Measurements from ENCODE around the gene DSCAML1. TPM values are rescaled to one million over a fixed set of nuclear protein-coding genes. Genes with fewer than 3 reads are reported as not detected.

Gene DSCAML1
- total and polyA plus RNA-seq, 2 of the 8 experiments (the other 6 are each of a cell fraction or from before 2014, with no cell fraction given): 0.19 to 0.24 TPM

DNA sequence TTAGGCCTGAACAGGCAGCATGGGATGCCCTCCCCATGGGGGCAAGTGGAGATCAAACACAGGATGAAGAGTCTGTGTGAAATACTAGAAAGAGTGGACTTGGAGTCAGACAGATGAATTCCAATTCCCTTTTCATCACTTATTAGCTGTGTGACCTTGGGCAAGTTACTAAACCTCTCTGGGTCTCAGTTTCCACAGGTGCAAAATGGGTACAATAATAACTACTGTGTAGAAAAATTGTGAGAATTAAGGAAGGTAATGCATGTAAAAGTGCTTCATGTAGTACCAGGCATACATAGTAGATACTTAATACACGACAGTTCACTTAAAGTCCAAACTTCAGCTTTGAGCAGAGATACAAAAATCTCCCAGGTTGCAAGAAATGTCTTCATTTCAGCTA is 176.4 kb downstream of the DSCAML1 start:
- H3K27me3 ChIP-seq (replicated peaks in 1 of 4; ENCODE audit: control insufficient read depth in 3 of 4, extremely low read depth in 1 of 4, insufficient read depth in 3 of 4, low read length in 3 of 4): no peaks in the 10 kb centered on the region
- H4K8ac ChIP-seq (ENCODE audit: extremely low read depth, insufficient read depth, low read length): no peak overlapping the region
- DNase-seq (ENCODE audit: low read depth in 1 of 2, low spot score in 2 of 2): no peak
- no peaks in the 10 kb centered on the region for H3K36me3 ChIP-seq (ENCODE audit: control insufficient read depth in 2 of 4, insufficient read depth in 4 of 4, low read length in 3 of 4)
- no peak overlapping the region for H3K4ac ChIP-seq (replicated peaks; ENCODE audit: insufficient read length, low read depth, low read length)
- no peak overlapping the region for H3K18ac ChIP-seq (ENCODE audit: extremely low read depth, low read length)
- H3K4me1 ChIP-seq (replicated peaks in 1 of 4; ENCODE audit: control insufficient read depth in 3 of 4, insufficient read depth in 4 of 4, low read length in 3 of 4): peaks cover 0 to 5% (median 4%) of the 10 kb centered on the region in 4 experiments; a peak in 5 of 7 replicates
- no peak overlapping the region for H3K4me3 ChIP-seq (ENCODE audit: extremely low read depth in 1 of 4, insufficient read depth in 2 of 4, low read depth in 3 of 4, low read length in 4 of 4)
- H3K79me1 ChIP-seq (ENCODE audit: low read depth, low read length): no peaks in the 10 kb centered on the region
- H3K4me2 ChIP-seq (ENCODE audit: insufficient read depth in 1 of 2, low read depth in 2 of 2, low read length in 2 of 2): no peak overlapping the region
- H4K5ac ChIP-seq (ENCODE audit: insufficient read length, low read depth, low read length): no peak overlapping the region
- no peak overlapping the region for H3K9ac ChIP-seq (replicated peaks in 1 of 4; ENCODE audit: extremely low read depth in 1 of 4, low read depth in 3 of 4, low read length in 3 of 4)
- H3K27ac ChIP-seq (ENCODE audit: low read depth, low read length): no peak overlapping the region
- FAIRE-seq: no peak
- H4K20me1 ChIP-seq (replicated peaks in 1 of 2; ENCODE audit: control insufficient read depth in 1 of 2, insufficient read depth in 2 of 2, low read length in 2 of 2): no peaks in the 10 kb centered on the region
- ChIA-PET POLR2A (ENCODE audit: partially characterized antibody) (interaction anchor here (0.7 to 0.9 kb wide), 2 partner anchors 10 to 119 kb away, joined by 3 read pairs; no protein-coding TSS in a partner anchor), CTCF (ENCODE audit: partially characterized antibody) (interaction anchor here (0.6 to 11.2 kb wide), 45 partner anchors 7 to 207 kb away, joined by 3 to 142 read pairs (median 5); no protein-coding TSS in a partner anchor)
- peaks cover 0 to 5% of the 10 kb centered on the region in 2 experiments; a peak in 2 of 4 replicates for H3K9me3 ChIP-seq (ENCODE audit: insufficient read depth in 2 of 2, low read depth in 1 of 2, low read length in 1 of 2)
- 93% methylated on average over 1 of the region's 1 CpG; no CpG with 5 or more reads in 1 of the 2 experiments for WGBS, 2 experiments (ENCODE audit: extremely low coverage in 1 of 2, insufficient coverage in 1 of 2, insufficient read length in 1 of 2, insufficient replicate concordance in 2 of 2, low coverage in 1 of 2, low lambda C conversion rate in 2 of 2, missing lambda C conversion rate in 1 of 2)
- no peak overlapping the region for H2BK15ac ChIP-seq (ENCODE audit: low read length)
- H3K79me2 ChIP-seq (ENCODE audit: control insufficient read depth in 1 of 2, insufficient read depth in 2 of 2, low read length in 2 of 2): no peaks in the 10 kb centered on the region
- H4K91ac ChIP-seq (replicated peaks; ENCODE audit: insufficient read length, low read length): no peak overlapping the region
- no peak overlapping the region for H2AK5ac ChIP-seq (ENCODE audit: low read depth, low read length)
- no peak overlapping the region for H2BK12ac ChIP-seq (ENCODE audit: low read depth, low read length)
- H3K14ac ChIP-seq (ENCODE audit: insufficient read length): no peak overlapping the region
- H2BK120ac ChIP-seq (replicated peaks; ENCODE audit: low read depth, low read length): no peak overlapping the region
- H2BK5ac ChIP-seq (ENCODE audit: low read depth, low read length): no peak overlapping the region
- H2AFZ ChIP-seq (ENCODE audit: low read length): no peak overlapping the region
- no peaks in the 10 kb centered on the region; the same call in 1 of the 2 replicates for H3K23me2 ChIP-seq (ENCODE audit: low read depth, low read length)
- no peak overlapping the region for H2BK20ac ChIP-seq (ENCODE audit: low read length)
- H3K23ac ChIP-seq (ENCODE audit: insufficient read length): no peak overlapping the region
- no peak overlapping the region for H3K56ac ChIP-seq (replicated peaks; ENCODE audit: insufficient read length, low read depth, low read length)

Data from H1 (cell line).